ENCODE measurements around the gene HYCC2.

HYCC2 gene

GRCh38 chr2:201105759-201106158 lies 34.3 kb upstream of the HYCC2 start:
- TF ChIP-seq CTCF (conservative IDR thresholded peaks at IDR 0.05), result no peak
- TF ChIP-seq ZFX (IDR thresholded peaks at IDR 0.05), result no peak
- H3K27ac ChIP-seq, result no peak overlapping the region

DNA sequence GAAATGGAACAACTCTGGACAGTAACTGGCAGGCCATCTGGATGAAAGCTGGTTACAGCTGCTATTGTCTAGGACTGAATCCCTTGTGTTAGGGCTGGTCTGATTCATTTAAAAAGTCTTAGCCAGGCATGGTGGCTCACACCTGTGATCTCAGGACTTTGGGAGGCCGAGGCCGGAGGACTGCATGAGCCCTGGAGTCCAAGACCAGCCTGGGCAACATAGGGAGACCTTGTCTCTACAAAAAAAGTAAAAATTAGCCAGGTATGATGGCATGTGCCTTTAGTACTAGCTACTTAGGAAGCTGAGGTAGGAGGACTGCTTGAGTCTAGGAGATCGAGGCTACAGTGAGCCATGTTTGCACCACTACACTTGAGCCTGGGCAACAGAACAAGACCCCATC lies 29.0 kb upstream of the HYCC2 start:
- no peak overlapping the region for H3K27ac ChIP-seq
- TF ChIP-seq ZFX (IDR thresholded peaks at IDR 0.05) (no peak), CTCF (conservative IDR thresholded peaks at IDR 0.05) (no peak)

GRCh38 chr2:201093573-201093972 lies 22.1 kb upstream of the HYCC2 start:
- H3K27ac ChIP-seq, result no peak overlapping the region
- TF ChIP-seq CTCF (conservative IDR thresholded peaks at IDR 0.05) (no peak), ZFX (IDR thresholded peaks at IDR 0.05) (no peak)

- no peak overlapping the region for H3K27ac ChIP-seq
- TF ChIP-seq CTCF (conservative IDR thresholded peaks at IDR 0.05), result no peak
- no peak for TF ChIP-seq ZFX (IDR thresholded peaks at IDR 0.05)
Measured at GRCh38 chr2:201090574-201090973, 19.1 kb upstream of the HYCC2 start.

- no peak for TF ChIP-seq ZFX (IDR thresholded peaks at IDR 0.05)
- no peak for TF ChIP-seq CTCF (conservative IDR thresholded peaks at IDR 0.05)
- H3K27ac ChIP-seq, result no peak overlapping the region
Measured at GRCh38 chr2:201084863-201085262, 13.4 kb upstream of the HYCC2 start.

DNA sequence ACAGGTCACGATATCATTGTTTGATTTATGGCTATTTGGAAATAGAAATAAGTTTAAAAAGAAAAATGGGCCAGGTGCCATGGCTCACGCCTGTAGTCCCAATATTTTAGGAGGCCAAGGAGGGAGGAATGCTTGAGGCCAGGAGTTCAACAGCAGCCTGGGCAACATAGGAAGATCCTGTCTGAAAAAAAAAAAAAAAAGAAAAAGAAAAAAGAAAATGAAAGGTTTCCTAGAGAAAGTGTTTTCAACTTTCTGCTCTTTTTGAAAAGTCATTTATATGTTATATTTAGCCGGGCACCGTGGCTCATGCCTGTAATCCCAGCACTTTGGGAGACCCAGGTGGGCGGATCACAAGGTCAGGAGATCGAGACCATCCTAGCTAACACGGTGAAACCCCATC lies 3.5 kb upstream of the HYCC2 start:
- no peak overlapping the region for H3K27ac ChIP-seq

DNA sequence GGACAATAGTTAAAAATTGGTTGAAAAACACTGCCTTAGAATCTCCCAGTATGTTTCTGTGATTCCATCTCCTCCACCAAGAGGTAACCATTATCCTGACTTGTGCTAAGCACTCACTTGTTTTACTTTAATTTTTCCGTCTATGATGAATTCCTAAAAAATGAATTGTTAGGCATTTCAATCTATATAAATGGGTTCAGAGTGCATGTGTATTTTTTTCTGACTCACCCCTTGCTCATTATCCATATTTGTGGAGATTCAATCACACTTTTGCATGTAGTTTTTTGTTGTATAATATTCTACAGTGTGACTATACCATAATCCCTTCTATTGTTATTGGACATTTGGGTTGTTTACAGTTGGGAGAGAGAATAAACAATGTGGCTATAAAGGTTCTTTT lies 1.6 kb upstream of the HYCC2 start:
- TF ChIP-seq CTCF (conservative IDR thresholded peaks at IDR 0.05) (no peak), ZFX (IDR thresholded peaks at IDR 0.05) (no peak)
- H3K27ac ChIP-seq, result no peak overlapping the region

More for the DNA sequence above, 3.5 kb upstream of the HYCC2 start:
- TF ChIP-seq CTCF (conservative IDR thresholded peaks at IDR 0.05) (no peak), ZFX (IDR thresholded peaks at IDR 0.05) (no peak)

Measured in C4-2B (cell line).